SW 1271 (cell line): Measurements from ENCODE around the gene RARRES2.
"Not testable (repeated sequence)": the region's sequence is repeated elsewhere in the genome, so short reads cannot be mapped to it uniquely, and the experiment has no call there.

ENCODE experiments used
- DNase-seq, 2 experiments: peaks; one replicate each; lab custom pipeline; 2025; lab: John Stamatoyannopoulos, UW

Gene RARRES2

GRCh38 chr7:150317748-150318444 is 23.5 kb downstream of the RARRES2 start:
- DNase-seq = no peak

GRCh38 chr7:150316987-150317386 is 24.4 kb downstream of the RARRES2 start:
- DNase-seq = not testable (repeated sequence)

GRCh38 chr7:150314639-150315239 is 26.7 kb downstream of the RARRES2 start:
- no peak for DNase-seq

- DNase-seq = no peak
Observed at GRCh38 chr7:150313870-150314269, 27.6 kb downstream of the RARRES2 start.

GRCh38 chr7:150313367-150313809 is 28.0 kb downstream of the RARRES2 start:
- no peak for DNase-seq

- not testable (repeated sequence) for DNase-seq
Observed at GRCh38 chr7:150312649-150313366, 28.6 kb downstream of the RARRES2 start.

GRCh38 chr7:150311711-150312110 is 29.7 kb downstream of the RARRES2 start:
- no peak for DNase-seq

- DNase-seq = no peak
Observed at GRCh38 chr7:150311146-150311545, 30.3 kb downstream of the RARRES2 start.

GRCh38 chr7:150308575-150308974 is 32.9 kb downstream of the RARRES2 start:
- no peak for DNase-seq

GRCh38 chr7:150307904-150308303 is 33.5 kb downstream of the RARRES2 start:
- no peak for DNase-seq

GRCh38 chr7:150307129-150307528 is 34.3 kb downstream of the RARRES2 start:
- no peak for DNase-seq

- not testable (repeated sequence) for DNase-seq
Observed at GRCh38 chr7:150306377-150306776, 35.1 kb downstream of the RARRES2 start.

- DNase-seq = not testable (repeated sequence)
Observed at GRCh38 chr7:150305903-150306284, 35.5 kb downstream of the RARRES2 start.

- DNase-seq = not testable (repeated sequence)
Observed at GRCh38 chr7:150305259-150305902, 36.0 kb downstream of the RARRES2 start.

- not testable (repeated sequence) for DNase-seq
Observed at GRCh38 chr7:150304499-150305258, 36.8 kb downstream of the RARRES2 start.

GRCh38 chr7:150302908-150303310 is 38.5 kb downstream of the RARRES2 start:
- DNase-seq = not testable (repeated sequence)

- DNase-seq = not testable (repeated sequence)
Observed at GRCh38 chr7:150297978-150298377, 43.5 kb downstream of the RARRES2 start.

GRCh38 chr7:150296802-150297201 is 44.6 kb downstream of the RARRES2 start:
- not testable (repeated sequence) for DNase-seq

- not testable (repeated sequence) for DNase-seq
Observed at GRCh38 chr7:150295614-150296013, 45.8 kb downstream of the RARRES2 start.

GRCh38 chr7:150295027-150295426 is 46.4 kb downstream of the RARRES2 start:
- not testable (repeated sequence) for DNase-seq

- DNase-seq = not testable (repeated sequence)
Observed at GRCh38 chr7:150290317-150290716, 51.1 kb downstream of the RARRES2 start.

- not testable (repeated sequence) for DNase-seq
Observed at GRCh38 chr7:150288816-150289215, 52.6 kb downstream of the RARRES2 start.
